Measurements from ENCODE around the gene BLOC1S5.
"Not testable (repeated sequence)": the region's sequence is repeated elsewhere in the genome, so short reads cannot be mapped to it uniquely, and the experiment has no call there.

BLOC1S5 gene

GRCh38 chr6:7992002-7992815 lies 72.0 kb downstream of the BLOC1S5 start:
- no peak for DNase-seq

DNA sequence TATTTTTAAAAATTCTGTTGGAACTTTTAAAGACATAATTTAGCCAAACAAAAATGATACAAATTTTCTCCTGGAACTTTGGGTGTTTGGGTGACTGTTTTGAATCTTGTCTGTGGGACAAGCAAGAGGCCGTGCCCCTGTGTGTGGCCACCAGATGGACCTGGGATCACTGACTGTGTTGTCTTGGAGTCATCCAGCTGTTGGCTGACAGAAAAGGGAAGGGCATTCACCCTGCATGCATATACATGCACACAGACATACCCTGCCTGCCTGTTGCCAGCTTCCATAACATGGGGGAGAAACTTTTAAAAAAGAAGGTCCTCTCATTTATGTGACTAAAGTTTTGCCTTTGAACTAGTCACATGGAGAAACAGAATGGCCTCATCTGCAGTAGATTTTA lies 72.7 kb downstream of the BLOC1S5 start:
- no peak for DNase-seq

GRCh38 chr6:7986219-7986618 lies 78.0 kb downstream of the BLOC1S5 start:
- DNase-seq, result no peak

DNA sequence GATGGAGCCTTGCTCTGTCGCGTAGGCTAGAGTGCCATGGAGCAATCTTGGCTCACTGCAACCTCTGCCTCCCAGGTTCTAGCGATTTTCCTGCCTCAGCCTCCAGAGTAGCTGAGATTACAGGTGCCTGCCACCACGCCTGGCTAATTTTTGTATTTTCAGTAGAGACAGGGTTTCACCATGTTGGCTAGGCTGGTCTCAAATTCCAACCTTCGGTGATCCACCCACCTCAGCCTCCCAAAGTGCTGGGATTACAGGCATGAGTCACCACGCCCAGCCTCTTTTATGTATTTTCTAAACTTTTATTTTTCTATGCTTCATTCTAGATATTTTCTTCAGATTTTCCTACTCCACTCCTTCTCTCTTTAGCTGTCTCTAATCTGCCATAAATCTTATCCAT lies 80.2 kb downstream of the BLOC1S5 start:
- DNase-seq, result not testable (repeated sequence)

- DNase-seq, result no peak
Measured at GRCh38 chr6:7979831-7980230, 84.4 kb downstream of the BLOC1S5 start.

DNA sequence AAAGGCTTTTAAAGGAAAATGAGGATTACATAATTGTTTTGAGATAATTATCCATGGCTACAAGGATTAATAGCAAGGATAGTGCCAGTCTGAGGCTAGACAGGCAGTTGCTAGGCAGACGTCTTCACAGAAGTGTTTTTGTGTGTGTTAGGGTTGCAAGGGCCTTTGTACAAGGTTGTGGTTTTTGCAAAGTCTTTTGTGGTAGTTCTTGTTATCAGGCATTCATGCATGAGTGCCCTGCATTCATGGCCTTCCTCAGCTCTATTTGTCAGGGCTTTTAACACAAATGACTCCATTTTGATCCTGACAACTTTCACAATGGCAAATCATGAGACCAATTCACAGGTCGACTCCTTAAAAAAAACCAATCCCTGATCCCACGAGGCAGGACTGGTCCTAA lies 85.5 kb downstream of the BLOC1S5 start:
- no peak for DNase-seq

DNA sequence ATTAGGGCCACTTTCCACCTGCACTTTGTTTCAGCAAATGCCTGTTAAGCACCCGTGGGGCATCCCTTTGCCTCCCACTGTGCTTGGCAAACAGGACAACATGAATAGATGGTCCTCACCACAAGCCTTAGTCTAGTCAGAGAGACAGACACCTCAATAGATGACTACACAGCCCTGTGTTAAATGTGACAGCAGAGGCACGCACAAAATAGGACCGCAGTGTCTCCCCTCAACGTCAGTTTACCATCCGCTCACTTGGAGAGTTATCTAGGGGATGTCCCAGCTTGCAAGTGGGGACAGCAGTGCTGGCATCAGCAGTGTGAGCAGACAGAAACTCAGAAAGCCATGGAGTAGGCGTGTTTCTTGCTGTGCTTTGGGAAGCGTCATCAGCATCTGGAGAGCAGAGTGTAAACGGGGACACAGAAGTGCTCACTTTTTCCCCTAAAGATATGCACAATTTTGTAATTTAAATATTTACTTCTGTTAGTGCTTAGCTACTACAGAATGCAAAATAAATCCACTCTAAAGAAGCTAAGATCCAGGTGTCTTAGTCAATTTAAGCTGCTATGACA lies 87.6 kb downstream of the BLOC1S5 start:
- DNase-seq, result no peak

GRCh38 chr6:7975764-7976146 lies 88.4 kb downstream of the BLOC1S5 start:
- DNase-seq, result no peak

- DNase-seq, result peak; percentile 4
Measured at GRCh38 chr6:7974938-7975763, 89.0 kb downstream of the BLOC1S5 start.

- DNase-seq, result no peak
Measured at GRCh38 chr6:7974565-7974937, 89.6 kb downstream of the BLOC1S5 start.

DNA sequence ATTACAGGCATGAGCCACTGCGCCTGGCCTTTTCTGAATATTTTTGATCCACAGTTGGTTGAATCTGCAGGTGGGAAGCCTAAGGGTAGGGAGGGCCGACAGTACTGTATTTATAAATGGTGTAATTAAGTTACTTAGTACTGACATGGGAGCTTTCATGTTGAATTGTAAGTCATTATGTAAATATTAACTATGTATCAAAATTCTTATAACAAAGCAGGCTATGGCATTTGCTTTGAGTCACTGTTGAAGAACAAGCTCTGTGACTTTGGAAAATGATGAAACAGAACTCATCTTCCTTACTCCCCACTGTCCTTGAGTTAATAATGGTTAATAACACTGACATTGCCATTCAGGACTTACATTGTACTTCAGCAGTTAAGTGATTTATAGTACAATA lies 90.6 kb downstream of the BLOC1S5 start:
- no peak for DNase-seq

DNA sequence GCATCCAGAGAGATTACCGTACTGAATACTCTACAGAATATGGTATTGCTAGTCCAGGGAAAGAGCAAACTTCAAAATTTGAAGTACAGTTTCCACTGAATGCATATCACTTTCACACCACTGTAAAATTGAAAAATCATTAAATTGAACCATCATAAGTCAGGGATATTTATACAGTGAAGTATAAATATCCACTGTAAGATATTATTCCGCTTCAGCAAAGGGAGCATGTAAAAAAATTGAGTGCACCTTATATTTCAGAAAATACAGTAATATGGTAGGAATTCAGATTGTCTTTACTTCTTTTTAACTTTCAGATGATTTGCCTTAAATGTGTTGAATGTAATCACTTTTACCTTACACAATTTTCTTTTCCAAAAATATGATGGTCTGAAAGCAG lies 92.7 kb downstream of the BLOC1S5 start:
- DNase-seq, result no peak

GRCh38 chr6:7970616-7971015 lies 93.6 kb downstream of the BLOC1S5 start:
- DNase-seq, result no peak
